ENCODE measurements around the gene MAG.

MAG gene

DNA sequence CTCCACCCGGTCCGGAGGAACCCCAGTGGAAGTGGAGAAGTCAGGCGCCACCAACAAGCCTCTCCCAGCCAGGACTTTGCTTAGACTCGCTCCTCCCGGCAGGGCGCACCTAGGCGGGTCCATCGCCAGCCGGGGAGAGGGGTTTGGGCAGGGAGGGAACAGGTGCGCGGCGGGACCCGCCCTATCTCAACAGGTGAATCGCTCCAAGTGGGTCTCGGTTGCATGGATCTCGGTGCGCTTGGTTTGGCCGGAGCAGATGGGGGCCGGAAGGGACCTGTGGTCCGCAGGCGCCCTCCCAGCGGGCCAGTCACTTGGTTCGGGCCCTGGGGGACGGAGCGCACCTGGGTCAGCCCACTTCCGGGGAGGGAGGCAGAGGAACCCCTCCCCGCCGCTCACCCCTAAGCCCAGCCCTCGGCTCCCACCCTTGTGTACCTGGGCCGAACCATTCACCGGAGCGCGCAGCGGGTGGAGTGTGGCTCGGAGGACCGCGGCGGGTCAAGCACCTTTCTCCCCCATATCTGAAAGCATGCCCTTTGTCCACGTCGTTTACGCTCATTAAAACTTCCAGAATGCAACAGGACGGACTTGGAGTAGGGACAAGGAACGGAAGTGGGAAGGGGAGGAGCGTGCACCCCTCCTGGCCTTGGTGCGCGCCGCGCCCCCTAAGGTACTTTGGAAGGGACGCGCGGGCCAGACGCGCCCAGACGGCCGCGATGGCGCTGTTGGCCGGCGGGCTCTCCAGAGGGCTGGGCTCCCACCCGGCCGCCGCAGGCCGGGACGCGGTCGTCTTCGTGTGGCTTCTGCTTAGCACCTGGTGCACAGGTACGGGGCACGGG lies 43.4 kb upstream of the MAG start, which contains the start of gene LSR:
Gene LSR, plus strand, starts transcription at position 693 of the 836 bp plus-strand sequence. Its CDS starts 21 bp downstream, at position 714.
- no peaks in the 10 kb centered on the region for H3K79me2 ChIP-seq (ENCODE audit: insufficient read depth, low read length)
- no peaks in the 10 kb centered on the region for H4K20me1 ChIP-seq (ENCODE audit: insufficient read depth, low read length, poor library complexity, severe bottlenecking)
- no peaks in the 10 kb centered on the region for H3K9me2 ChIP-seq (replicated peaks; ENCODE audit: low read depth, low read length)
- H3K4me3 ChIP-seq (ENCODE audit: low read length, poor library complexity, severe bottlenecking): no peak within 1 kb of the TSS
- TF ChIP-seq, protein P1, sequence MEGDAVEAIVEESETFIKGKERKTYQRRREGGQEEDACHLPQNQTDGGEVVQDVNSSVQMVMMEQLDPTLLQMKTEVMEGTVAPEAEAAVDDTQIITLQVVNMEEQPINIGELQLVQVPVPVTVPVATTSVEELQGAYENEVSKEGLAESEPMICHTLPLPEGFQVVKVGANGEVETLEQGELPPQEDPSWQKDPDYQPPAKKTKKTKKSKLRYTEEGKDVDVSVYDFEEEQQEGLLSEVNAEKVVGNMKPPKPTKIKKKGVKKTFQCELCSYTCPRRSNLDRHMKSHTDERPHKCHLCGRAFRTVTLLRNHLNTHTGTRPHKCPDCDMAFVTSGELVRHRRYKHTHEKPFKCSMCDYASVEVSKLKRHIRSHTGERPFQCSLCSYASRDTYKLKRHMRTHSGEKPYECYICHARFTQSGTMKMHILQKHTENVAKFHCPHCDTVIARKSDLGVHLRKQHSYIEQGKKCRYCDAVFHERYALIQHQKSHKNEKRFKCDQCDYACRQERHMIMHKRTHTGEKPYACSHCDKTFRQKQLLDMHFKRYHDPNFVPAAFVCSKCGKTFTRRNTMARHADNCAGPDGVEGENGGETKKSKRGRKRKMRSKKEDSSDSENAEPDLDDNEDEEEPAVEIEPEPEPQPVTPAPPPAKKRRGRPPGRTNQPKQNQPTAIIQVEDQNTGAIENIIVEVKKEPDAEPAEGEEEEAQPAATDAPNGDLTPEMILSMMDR (conservative IDR thresholded peaks at IDR 0.05; ENCODE audit: low read length): no peak
- no peak for TF ChIP-seq EZH2phosphoT487 (IDR thresholded peaks at IDR 0.05; ENCODE audit: borderline replicate concordance)
- H3K9me3 ChIP-seq (ENCODE audit: insufficient read depth, low read depth, low read length): no peaks in the 10 kb centered on the region
- no peaks in the 10 kb centered on the region for H3K36me3 ChIP-seq (ENCODE audit: insufficient read depth, low read length)
- no peak within 1 kb of the TSS for H3K4me2 ChIP-seq (ENCODE audit: low read depth, low read length, poor library complexity, severe bottlenecking)
- H2AFZ ChIP-seq (ENCODE audit: low read length): no peak within 1 kb of the TSS
- peaks cover 4% of the 10 kb centered on the region for H3K27me3 ChIP-seq (ENCODE audit: insufficient read depth, low read length, poor library complexity, severe bottlenecking)
- no peaks in the 10 kb centered on the region for H3K4me1 ChIP-seq (ENCODE audit: insufficient read depth, low read length, poor library complexity, severe bottlenecking)
- H3F3A ChIP-seq (ENCODE audit: low read depth): no peaks in the 10 kb centered on the region
- no peak within 1 kb of the TSS for H3K9ac ChIP-seq (ENCODE audit: low read depth, low read length, poor library complexity, severe bottlenecking)

DNA sequence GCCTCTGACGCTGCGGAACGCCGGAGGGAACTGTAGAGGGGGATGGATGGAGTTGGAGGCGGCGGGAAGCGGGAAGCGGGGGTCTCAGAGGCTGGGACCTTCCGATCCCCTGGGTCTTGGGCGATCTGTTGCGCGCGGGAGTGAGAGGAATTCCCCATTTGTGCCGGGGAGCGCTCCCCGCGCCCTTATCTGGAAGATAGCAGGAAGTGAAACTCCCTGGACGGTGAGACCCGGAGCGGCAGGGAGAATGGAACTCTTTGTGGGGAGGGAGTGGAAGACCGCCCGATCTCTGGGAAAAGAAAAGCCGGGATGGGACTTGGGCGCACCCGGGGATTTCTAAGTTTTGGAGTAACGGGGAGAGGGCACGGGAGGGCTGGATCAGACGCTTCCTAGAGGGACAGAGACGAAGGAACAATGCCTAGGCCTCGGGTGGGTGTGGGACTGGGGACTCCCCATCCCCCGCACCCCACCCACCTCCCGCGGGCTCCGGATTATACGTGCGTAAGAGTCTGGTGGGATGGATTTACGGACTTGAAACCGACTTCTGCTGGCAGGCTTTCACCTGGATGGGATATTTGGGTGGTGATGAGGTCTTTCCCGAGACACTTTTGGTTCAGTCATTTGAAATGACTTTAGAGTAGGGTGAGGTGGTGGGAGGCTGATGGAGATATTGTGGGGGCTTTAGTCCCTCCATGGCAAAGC lies 42.7 kb upstream of the MAG start:
- H3K4me3 ChIP-seq (ENCODE audit: low read length, poor library complexity, severe bottlenecking): no peak overlapping the region
- no peaks in the 10 kb centered on the region for H3F3A ChIP-seq (ENCODE audit: low read depth)
- no peak overlapping the region for H2AFZ ChIP-seq (ENCODE audit: low read length)
- no peaks in the 10 kb centered on the region for H3K4me1 ChIP-seq (ENCODE audit: insufficient read depth, low read length, poor library complexity, severe bottlenecking)
- H3K9me3 ChIP-seq (ENCODE audit: insufficient read depth, low read depth, low read length): no peaks in the 10 kb centered on the region
- no peaks in the 10 kb centered on the region for H3K36me3 ChIP-seq (ENCODE audit: insufficient read depth, low read length)
- H3K4me2 ChIP-seq (ENCODE audit: low read depth, low read length, poor library complexity, severe bottlenecking): no peak overlapping the region
- H3K9ac ChIP-seq (ENCODE audit: low read depth, low read length, poor library complexity, severe bottlenecking): no peak overlapping the region
- H4K20me1 ChIP-seq (ENCODE audit: insufficient read depth, low read length, poor library complexity, severe bottlenecking): no peaks in the 10 kb centered on the region
- TF ChIP-seq EZH2phosphoT487 (IDR thresholded peaks at IDR 0.05; ENCODE audit: borderline replicate concordance): no peak
- TF ChIP-seq, protein P1 (conservative IDR thresholded peaks at IDR 0.05; ENCODE audit: low read length): no peak
- H3K27me3 ChIP-seq (ENCODE audit: insufficient read depth, low read length, poor library complexity, severe bottlenecking): no peaks in the 10 kb centered on the region
- H3K79me2 ChIP-seq (ENCODE audit: insufficient read depth, low read length): no peaks in the 10 kb centered on the region
- no peaks in the 10 kb centered on the region for H3K9me2 ChIP-seq (replicated peaks; ENCODE audit: low read depth, low read length)

DNA sequence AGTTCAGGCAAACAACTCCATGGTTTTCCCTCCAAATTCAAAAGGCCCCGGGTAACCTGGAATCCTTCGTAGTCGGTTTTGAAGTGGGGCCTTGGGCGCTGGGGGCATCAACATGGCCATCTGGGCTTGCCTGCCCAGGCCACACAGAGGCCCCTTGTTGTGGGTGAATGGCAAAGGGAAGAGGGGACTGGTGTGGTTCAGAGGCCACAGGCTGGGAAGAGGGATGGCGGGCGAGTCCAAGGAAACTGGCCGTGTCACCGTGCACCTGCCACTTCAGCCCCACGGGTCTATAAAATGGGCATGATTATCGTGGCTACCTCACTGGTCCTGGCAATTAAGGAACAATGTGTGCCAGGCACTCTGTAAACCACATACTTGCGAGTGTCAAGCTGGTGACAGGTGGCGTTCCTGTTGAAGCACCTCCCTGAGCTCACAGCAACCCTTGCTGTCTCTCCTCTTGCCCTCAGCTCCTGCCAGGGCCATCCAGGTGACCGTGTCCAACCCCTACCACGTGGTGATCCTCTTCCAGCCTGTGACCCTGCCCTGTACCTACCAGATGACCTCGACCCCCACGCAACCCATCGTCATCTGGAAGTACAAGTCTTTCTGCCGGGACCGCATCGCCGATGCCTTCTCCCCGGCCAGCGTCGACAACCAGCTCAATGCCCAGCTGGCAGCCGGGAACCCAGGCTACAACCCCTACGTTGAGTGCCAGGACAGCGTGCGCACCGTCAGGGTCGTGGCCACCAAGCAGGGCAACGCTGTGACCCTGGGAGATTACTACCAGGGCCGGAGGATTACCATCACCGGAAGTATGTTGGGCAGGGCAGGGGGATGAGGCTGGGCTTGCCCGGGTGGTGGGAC lies 41.9 kb upstream of the MAG start:
- Histone ChIP-seq H4K20me1 (ENCODE audit: insufficient read depth, low read length, poor library complexity, severe bottlenecking) (no peaks in the 10 kb centered on the region), H3K4me1 (ENCODE audit: insufficient read depth, low read length, poor library complexity, severe bottlenecking) (no peaks in the 10 kb centered on the region), H3K9ac (ENCODE audit: low read depth, low read length, poor library complexity, severe bottlenecking) (no peak overlapping the region), H3K4me3 (ENCODE audit: low read length, poor library complexity, severe bottlenecking) (no peak overlapping the region), H2AFZ (ENCODE audit: low read length) (no peak overlapping the region), H3K9me2 (replicated peaks; ENCODE audit: low read depth, low read length) (no peaks in the 10 kb centered on the region), H3K36me3 (ENCODE audit: insufficient read depth, low read length) (no peaks in the 10 kb centered on the region), H3K9me3 (ENCODE audit: insufficient read depth, low read depth, low read length) (no peaks in the 10 kb centered on the region), H3K79me2 (ENCODE audit: insufficient read depth, low read length) (no peaks in the 10 kb centered on the region), H3K27me3 (ENCODE audit: insufficient read depth, low read length, poor library complexity, severe bottlenecking) (no peaks in the 10 kb centered on the region), H3K4me2 (ENCODE audit: low read depth, low read length, poor library complexity, severe bottlenecking) (no peak overlapping the region), H3F3A (ENCODE audit: low read depth) (no peaks in the 10 kb centered on the region)
- TF ChIP-seq, protein P1 (conservative IDR thresholded peaks at IDR 0.05; ENCODE audit: low read length): no peak
- no peak for TF ChIP-seq EZH2phosphoT487 (IDR thresholded peaks at IDR 0.05; ENCODE audit: borderline replicate concordance)
